Mesodermal cell (in vitro differentiated cells): ENCODE results near the gene POLN.
A peak's percentile ranks its signal among the peaks of the same experiment; 100 is the strongest.
"Not testable (repeated sequence)": the region's sequence is repeated elsewhere in the genome, so short reads cannot be mapped to it uniquely, and the experiment has no call there.

ENCODE experiments used
- H3K27ac ChIP-seq: 2 replicates; pipeline ENCODE4 v1.7.0; 2013; ENCODE audit warnings: mild to moderate bottlenecking, low read depth, low read length, moderate library complexity; ENCODE audit not compliant: severe bottlenecking
- H3K36me3 ChIP-seq: 2 replicates; pipeline ENCODE4 v1.7.1; 2013; ENCODE audit warnings: mild to moderate bottlenecking, low read length, moderate library complexity; ENCODE audit not compliant: control insufficient read depth, insufficient read depth
- H3K4me1 ChIP-seq: one replicate; pipeline ENCODE4 v1.7.1; 2013; ENCODE audit warnings: mild to moderate bottlenecking, low read length; ENCODE audit not compliant: insufficient read depth, control insufficient read depth, poor library complexity, severe bottlenecking
- H3K4me3 ChIP-seq: 2 replicates; pipeline ENCODE4 v1.7.0; 2013; ENCODE audit warnings: low read length, control low read depth, mild to moderate bottlenecking; ENCODE audit not compliant: insufficient read depth, poor library complexity, severe bottlenecking; ENCODE audit errors: extremely low read depth
- H3K9me3 ChIP-seq: 2 replicates; pipeline ENCODE4 v1.7.1; 2013; ENCODE audit warnings: mild to moderate bottlenecking, low read length, moderate library complexity; ENCODE audit not compliant: control insufficient read depth
- WGBS, 2 experiments: methylation state at CpG; one replicate each; pipeline ENCODE4 v1.1.5; 2013; ENCODE audit warnings: missing lambda C conversion rate in 2 of 2; ENCODE audit not compliant: insufficient coverage in 2 of 2; 5-methylcytosine and 5-hydroxymethylcytosine counted together

POLN gene

DNA sequence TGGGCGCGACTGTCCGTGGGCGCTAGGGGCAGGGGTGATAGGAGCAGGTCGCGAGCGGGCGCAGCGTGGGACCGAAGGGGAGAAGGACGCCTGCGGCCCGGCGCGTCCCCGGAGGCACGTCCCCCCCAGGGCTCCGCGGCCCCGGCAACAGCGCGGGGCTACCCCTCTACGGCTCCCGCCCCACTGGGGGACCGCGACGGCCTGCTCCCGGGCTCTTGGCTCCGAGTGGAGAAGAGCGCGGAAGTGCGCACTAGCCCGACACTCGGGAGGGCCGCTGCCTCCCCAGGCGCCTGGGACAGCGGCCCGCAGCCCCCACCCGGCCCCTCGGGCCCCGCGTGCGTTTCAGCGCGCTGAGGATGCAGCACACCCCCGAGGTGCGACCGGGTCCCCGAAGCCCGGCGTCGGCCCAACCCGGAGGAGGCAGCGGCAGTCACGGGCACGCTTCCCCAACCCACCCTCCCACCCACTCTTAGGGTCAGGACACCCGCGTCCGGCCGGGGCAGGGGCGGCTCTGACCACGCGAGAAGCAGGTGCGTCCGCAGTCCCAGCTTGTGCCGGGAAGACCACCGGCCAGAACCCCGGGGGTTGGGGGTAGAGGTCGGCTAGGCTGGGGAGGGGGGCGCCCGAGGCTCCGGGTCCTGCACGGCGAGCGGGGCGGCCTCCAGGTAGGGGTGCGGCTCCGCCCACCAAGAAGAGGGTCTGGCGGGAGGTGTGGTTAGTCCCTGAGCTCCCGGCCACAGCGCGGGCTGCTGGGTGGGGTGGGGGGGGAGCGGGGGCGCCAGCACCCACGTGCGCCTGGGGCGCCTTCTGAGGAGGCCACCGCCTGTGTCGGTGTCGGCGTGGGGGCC lies 201.3 kb downstream of the POLN start:
- Histone ChIP-seq H3K9me3 (peaks cover 5% of the 10 kb centered on the region), H3K4me3 (peak overlapping the region; percentile 62), H3K36me3 (peaks cover 11% of the 10 kb centered on the region), H3K4me1 (no peaks in the 10 kb centered on the region), H3K27ac (no peak overlapping the region)
- 8 to 14% methylated on average over 26 to 49 of the region's 91 CpGs for WGBS, 2 experiments

DNA sequence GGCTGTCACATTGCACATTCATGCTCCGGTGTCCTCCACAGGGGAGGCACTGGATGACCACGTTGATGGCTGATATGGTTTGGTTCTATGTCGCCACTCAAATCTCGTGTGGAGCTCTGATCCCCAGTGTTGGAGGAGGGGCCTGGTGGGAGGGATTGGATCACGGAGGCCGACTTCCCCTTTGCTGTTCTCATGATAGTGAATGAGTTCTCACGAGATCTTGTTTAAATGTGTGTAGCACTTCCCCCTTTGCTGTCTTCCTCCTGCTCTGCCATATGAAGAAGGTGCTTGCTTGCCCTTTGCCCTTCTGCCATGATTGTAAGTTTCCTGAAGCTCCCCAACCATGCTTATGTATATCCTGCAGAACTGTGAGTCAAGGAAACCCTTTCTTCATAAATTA lies 205.1 kb downstream of the POLN start:
- Histone ChIP-seq H3K9me3 (no peaks in the 10 kb centered on the region), H3K27ac (no peak overlapping the region), H3K4me3 (no peak overlapping the region), H3K36me3 (no peaks in the 10 kb centered on the region), H3K4me1 (no peaks in the 10 kb centered on the region)
- 86 to 87% methylated on average over 4 to 7 of the region's 7 CpGs for WGBS, 2 experiments

DNA sequence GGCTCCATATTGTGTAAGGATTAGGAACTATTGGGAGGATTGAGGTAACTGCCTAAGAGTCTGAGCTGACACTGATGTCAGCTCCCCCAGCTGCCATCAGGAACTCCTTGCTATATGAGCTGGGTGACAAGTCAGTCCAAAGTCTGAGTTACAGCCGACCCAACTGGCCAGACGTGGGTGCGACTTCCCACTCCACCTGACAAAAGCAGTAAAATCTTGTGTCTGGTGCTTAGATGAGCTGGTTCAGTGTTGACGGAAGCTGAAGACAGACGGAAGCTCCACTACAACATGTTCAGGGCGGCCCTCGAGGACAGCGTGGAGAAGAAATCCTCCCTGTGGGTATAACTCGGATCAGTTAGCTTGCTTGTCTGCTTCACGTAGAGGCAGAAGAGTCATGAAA lies 205.6 kb downstream of the POLN start:
- H3K4me1 ChIP-seq, result no peaks in the 10 kb centered on the region
- H3K27ac ChIP-seq, result no peak overlapping the region
- no peak overlapping the region for H3K4me3 ChIP-seq
- no peaks in the 10 kb centered on the region for H3K36me3 ChIP-seq
- no peaks in the 10 kb centered on the region for H3K9me3 ChIP-seq
- 90 to 93% methylated on average over 10 of the region's 10 CpGs for WGBS, 2 experiments

DNA sequence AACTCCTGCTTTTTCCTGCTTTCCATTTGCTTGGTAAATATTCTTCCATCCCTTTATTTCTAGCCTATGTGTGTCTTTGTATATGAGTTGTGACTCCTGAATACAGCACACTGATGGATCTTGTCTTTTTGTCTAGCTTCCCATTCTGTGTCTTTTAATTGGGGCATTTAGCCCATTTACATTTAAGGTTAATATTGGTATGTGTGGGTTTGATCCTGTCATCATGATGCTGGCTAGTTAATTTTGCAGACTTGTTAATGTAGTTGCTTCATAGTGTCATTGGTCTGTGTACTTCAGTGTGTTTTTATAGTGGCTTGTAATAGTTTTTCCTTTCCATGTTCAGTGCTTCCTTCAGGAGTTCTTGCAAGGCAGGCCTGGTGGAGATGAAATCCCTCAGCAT lies 210.8 kb downstream of the POLN start:
- H3K4me1 ChIP-seq, H3K9me3 ChIP-seq, H3K4me3 ChIP-seq, H3K27ac ChIP-seq, H3K36me3 ChIP-seq: not testable (repeated sequence)

DNA sequence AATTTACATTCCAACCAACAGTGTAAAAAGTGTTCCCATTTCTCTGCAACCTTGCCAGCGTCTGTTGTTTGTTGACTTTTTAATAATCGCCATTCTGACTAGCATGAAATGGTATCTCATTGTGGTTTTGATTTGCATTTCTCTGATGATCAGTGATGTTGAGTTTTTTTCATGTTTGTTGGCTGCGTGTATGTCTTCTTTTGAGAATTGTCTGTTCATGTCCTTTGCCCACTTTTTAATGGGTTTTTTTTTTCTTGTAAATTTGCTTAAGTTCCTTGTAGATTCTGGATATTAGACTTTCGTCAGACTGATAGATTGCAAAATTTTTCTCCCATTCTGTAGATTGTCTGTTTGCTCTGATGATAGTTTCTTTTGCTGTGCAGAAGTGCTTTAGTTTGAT lies 214.8 kb downstream of the POLN start:
- not testable (repeated sequence) for H3K27ac ChIP-seq, H3K36me3 ChIP-seq, H3K4me1 ChIP-seq, H3K4me3 ChIP-seq
- peaks cover 10% of the 10 kb centered on the region for H3K9me3 ChIP-seq
- 82 to 93% methylated on average over 2 to 3 of the region's 4 CpGs for WGBS, 2 experiments

DNA sequence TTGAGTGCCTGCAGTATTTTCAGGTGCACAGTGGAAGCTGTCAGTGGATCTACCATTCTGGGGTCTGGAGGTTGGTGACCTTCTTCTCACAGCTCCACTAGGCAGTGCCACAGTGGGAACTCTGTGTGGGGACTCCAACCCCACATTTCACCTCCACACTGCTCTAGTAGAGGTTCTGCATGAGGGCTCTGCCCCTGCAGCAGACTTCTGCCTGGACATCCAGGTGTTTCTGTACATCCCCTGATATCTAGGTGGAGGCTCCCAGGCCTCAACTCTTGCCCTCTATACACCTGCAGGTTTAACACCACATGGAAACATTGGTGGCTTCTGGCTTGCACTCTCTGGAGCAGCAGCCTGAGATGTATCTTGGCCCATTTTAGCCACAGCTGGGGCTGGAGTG lies 216.1 kb downstream of the POLN start:
- Histone ChIP-seq H3K36me3 (no peaks in the 10 kb centered on the region), H3K9me3 (peaks cover 10% of the 10 kb centered on the region)

DNA sequence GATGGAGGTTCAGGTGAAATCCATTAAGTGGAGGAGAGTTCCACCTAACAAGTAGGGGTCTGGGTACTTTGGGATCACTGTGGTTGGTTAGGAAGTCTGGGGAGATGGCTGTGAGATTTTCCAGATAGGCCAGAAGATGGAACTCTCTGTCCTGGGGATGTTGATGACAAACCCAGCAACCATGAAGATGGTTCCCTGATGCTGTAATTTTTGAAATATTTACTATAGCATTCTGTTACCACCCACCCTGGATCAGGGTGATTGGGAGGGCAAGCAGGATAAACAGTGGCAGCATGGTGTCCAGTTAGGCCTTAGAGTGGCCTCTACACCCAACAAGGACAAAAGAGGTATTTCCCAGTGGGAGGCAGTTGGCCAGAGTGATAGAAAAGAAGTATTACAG lies 217.2 kb downstream of the POLN start:
- H3K9me3 ChIP-seq, result peaks cover 10% of the 10 kb centered on the region
- H3K36me3 ChIP-seq, result no peaks in the 10 kb centered on the region
- H3K27ac ChIP-seq, result no peak overlapping the region
- peaks cover 4% of the 10 kb centered on the region for H3K4me1 ChIP-seq
- H3K4me3 ChIP-seq, result no peak overlapping the region

More for the DNA sequence above, 216.1 kb downstream of the POLN start:
- Histone ChIP-seq H3K27ac (no peak overlapping the region), H3K4me3 (no peak overlapping the region), H3K4me1 (peaks cover 4% of the 10 kb centered on the region)
